Rectal smooth muscle tissue (tissue), 1 donor: ENCODE results near the gene APOA4.

Experiments used
- H3K27ac ChIP-seq: one replicate; pipeline ENCODE4 v1.7.0; 2013; ENCODE audit warnings: low read depth, low read length, inconsistent platforms
- H3K27me3 ChIP-seq: one replicate; pipeline ENCODE4 v1.7.0; 2013; ENCODE audit warnings: low read length; ENCODE audit not compliant: control insufficient read depth, insufficient read depth
- H3K36me3 ChIP-seq: one replicate; pipeline ENCODE4 v1.7.0; 2013; ENCODE audit warnings: low read length; ENCODE audit not compliant: control insufficient read depth, insufficient read depth
- H3K4me1 ChIP-seq: one replicate; pipeline ENCODE4 v1.7.0; 2013; ENCODE audit warnings: low read length; ENCODE audit not compliant: control insufficient read depth, insufficient read depth
- H3K4me3 ChIP-seq: one replicate; pipeline ENCODE4 v1.7.0; 2013; ENCODE audit warnings: low read length
- H3K9ac ChIP-seq: one replicate; pipeline ENCODE4 v1.7.0; 2013; ENCODE audit warnings: low read length

The APOA4 gene

GRCh38 chr11:116823031-116823843 lies at the start of gene APOA4:
APOA4 (minus strand) TSS chr11:116823304; CDS start chr11:116823191, 113 bp downstream.
- Histone ChIP-seq H3K9ac (no peak within 1 kb of the TSS), H3K36me3 (no peaks in the 10 kb centered on the region), H3K4me3 (no peak within 1 kb of the TSS), H3K4me1 (no peaks in the 10 kb centered on the region), H3K27me3 (no peaks in the 10 kb centered on the region), H3K27ac (no peak within 1 kb of the TSS)

GRCh38 chr11:116871248-116871647 lies 48.1 kb upstream of the APOA4 start:
- Histone ChIP-seq H3K27ac (no peak overlapping the region), H3K9ac (no peak overlapping the region), H3K36me3 (peaks cover 49% of the 10 kb centered on the region), H3K4me1 (no peaks in the 10 kb centered on the region), H3K4me3 (no peak overlapping the region), H3K27me3 (no peaks in the 10 kb centered on the region)

- no peak overlapping the region for H3K27ac ChIP-seq
- peaks cover 40% of the 10 kb centered on the region for H3K36me3 ChIP-seq
- no peaks in the 10 kb centered on the region for H3K27me3 ChIP-seq
- no peak overlapping the region for H3K4me3 ChIP-seq
- H3K9ac ChIP-seq: no peak overlapping the region
- no peaks in the 10 kb centered on the region for H3K4me1 ChIP-seq
Measured at GRCh38 chr11:116870054-116870453, 47.0 kb upstream of the APOA4 start.

- Histone ChIP-seq H3K27ac (no peak overlapping the region), H3K36me3 (peaks cover 40% of the 10 kb centered on the region), H3K9ac (no peak overlapping the region), H3K4me1 (no peaks in the 10 kb centered on the region), H3K4me3 (no peak overlapping the region), H3K27me3 (no peaks in the 10 kb centered on the region)
Measured at GRCh38 chr11:116869610-116870009, 46.5 kb upstream of the APOA4 start.

GRCh38 chr11:116868066-116868465 lies 45.0 kb upstream of the APOA4 start:
- Histone ChIP-seq H3K36me3 (peaks cover 45% of the 10 kb centered on the region), H3K27ac (no peak overlapping the region), H3K9ac (no peak overlapping the region)

GRCh38 chr11:116867619-116868018 lies 44.5 kb upstream of the APOA4 start:
- H3K27ac ChIP-seq: no peak overlapping the region
- H3K9ac ChIP-seq: no peak overlapping the region
- H3K4me3 ChIP-seq: no peak overlapping the region
- no peaks in the 10 kb centered on the region for H3K4me1 ChIP-seq
- peaks cover 41% of the 10 kb centered on the region for H3K36me3 ChIP-seq
- H3K27me3 ChIP-seq: no peaks in the 10 kb centered on the region

More at GRCh38 chr11:116868066-116868465, 45.0 kb upstream of the APOA4 start:
- no peak overlapping the region for H3K4me3 ChIP-seq
- H3K4me1 ChIP-seq: no peaks in the 10 kb centered on the region
- no peaks in the 10 kb centered on the region for H3K27me3 ChIP-seq

GRCh38 chr11:116866804-116867455 lies 43.8 kb upstream of the APOA4 start:
- Histone ChIP-seq H3K27me3 (no peaks in the 10 kb centered on the region), H3K4me1 (no peaks in the 10 kb centered on the region), H3K9ac (no peak overlapping the region), H3K36me3 (peaks cover 44% of the 10 kb centered on the region), H3K27ac (no peak overlapping the region), H3K4me3 (no peak overlapping the region)

GRCh38 chr11:116865696-116866095 lies 42.6 kb upstream of the APOA4 start:
- Histone ChIP-seq H3K4me1 (no peaks in the 10 kb centered on the region), H3K27me3 (no peaks in the 10 kb centered on the region), H3K4me3 (no peak overlapping the region), H3K27ac (no peak overlapping the region), H3K36me3 (peaks cover 53% of the 10 kb centered on the region), H3K9ac (no peak overlapping the region)

GRCh38 chr11:116864531-116864930 lies 41.4 kb upstream of the APOA4 start:
- Histone ChIP-seq H3K4me3 (no peak overlapping the region), H3K27me3 (no peaks in the 10 kb centered on the region), H3K9ac (no peak overlapping the region), H3K27ac (no peak overlapping the region), H3K36me3 (peaks cover 48% of the 10 kb centered on the region), H3K4me1 (no peaks in the 10 kb centered on the region)

- H3K4me3 ChIP-seq: no peak overlapping the region
- peaks cover 60% of the 10 kb centered on the region for H3K36me3 ChIP-seq
- no peaks in the 10 kb centered on the region for H3K4me1 ChIP-seq
- no peak overlapping the region for H3K9ac ChIP-seq
- no peaks in the 10 kb centered on the region for H3K27me3 ChIP-seq
- no peak overlapping the region for H3K27ac ChIP-seq
Measured at GRCh38 chr11:116862951-116863350, 39.8 kb upstream of the APOA4 start.

GRCh38 chr11:116862185-116862584 lies 39.1 kb upstream of the APOA4 start:
- H3K4me3 ChIP-seq: no peak overlapping the region
- H3K9ac ChIP-seq: no peak overlapping the region
- H3K4me1 ChIP-seq: no peaks in the 10 kb centered on the region
- H3K27me3 ChIP-seq: no peaks in the 10 kb centered on the region
- no peak overlapping the region for H3K27ac ChIP-seq
- H3K36me3 ChIP-seq: peaks cover 58% of the 10 kb centered on the region

GRCh38 chr11:116861539-116861938 lies 38.4 kb upstream of the APOA4 start:
- no peaks in the 10 kb centered on the region for H3K27me3 ChIP-seq
- H3K4me3 ChIP-seq: no peak overlapping the region
- H3K27ac ChIP-seq: no peak overlapping the region
- H3K9ac ChIP-seq: no peak overlapping the region
- peaks cover 54% of the 10 kb centered on the region for H3K36me3 ChIP-seq
- no peaks in the 10 kb centered on the region for H3K4me1 ChIP-seq

GRCh38 chr11:116860303-116860702 lies 37.2 kb upstream of the APOA4 start:
- Histone ChIP-seq H3K27me3 (no peaks in the 10 kb centered on the region), H3K4me3 (no peak overlapping the region), H3K27ac (no peak overlapping the region), H3K4me1 (no peaks in the 10 kb centered on the region), H3K9ac (no peak overlapping the region), H3K36me3 (peaks cover 56% of the 10 kb centered on the region)
